SK-N-SH treated with all-trans-retinoic acid at 6 μM for 48 hours (cell line): ENCODE results near the gene KRTAP4-5.
"Not testable (repeated sequence)": the region's sequence is repeated elsewhere in the genome, so short reads cannot be mapped to it uniquely, and the experiment has no call there.

Source experiments
- OSR1 ChIP-seq: fragments of 250-450 bp; sonication (Bioruptor Pico); IDR thresholded peaks from 2 replicates; pipeline ENCODE4 v1.8.0; 2022; ENCODE audit warnings: moderate library complexity, mild to moderate bottlenecking, inconsistent platforms
- TF ChIP-seq, protein P1 (sequence below): fragments of 250-450 bp; sonication (Bioruptor Pico); IDR thresholded peaks from 2 replicates; pipeline ENCODE4 v1.5.1; 2020; ENCODE audit warnings: low read depth, mild to moderate bottlenecking, moderate library complexity

DNA sequence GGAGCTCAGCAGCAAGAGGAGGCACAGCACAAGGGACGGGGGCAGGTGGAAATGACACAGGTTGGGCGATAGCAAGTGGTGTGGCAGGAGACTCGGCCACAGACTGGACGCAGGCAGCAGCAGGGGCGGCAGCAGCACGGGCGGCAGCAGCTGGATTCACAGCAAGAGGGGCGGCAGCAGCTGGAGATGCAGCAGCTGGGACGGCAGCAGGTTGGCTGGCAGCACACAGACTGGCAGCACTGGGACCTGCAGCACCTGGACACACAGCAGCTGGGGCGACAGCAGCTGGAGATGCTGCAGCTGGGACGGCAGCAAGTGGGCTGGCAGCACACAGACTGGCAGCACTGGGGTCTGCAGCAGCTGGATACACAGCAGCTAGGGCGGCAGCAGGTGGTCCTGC lies 9.8 kb downstream of the KRTAP4-5 start:
- TF ChIP-seq, protein P1, sequence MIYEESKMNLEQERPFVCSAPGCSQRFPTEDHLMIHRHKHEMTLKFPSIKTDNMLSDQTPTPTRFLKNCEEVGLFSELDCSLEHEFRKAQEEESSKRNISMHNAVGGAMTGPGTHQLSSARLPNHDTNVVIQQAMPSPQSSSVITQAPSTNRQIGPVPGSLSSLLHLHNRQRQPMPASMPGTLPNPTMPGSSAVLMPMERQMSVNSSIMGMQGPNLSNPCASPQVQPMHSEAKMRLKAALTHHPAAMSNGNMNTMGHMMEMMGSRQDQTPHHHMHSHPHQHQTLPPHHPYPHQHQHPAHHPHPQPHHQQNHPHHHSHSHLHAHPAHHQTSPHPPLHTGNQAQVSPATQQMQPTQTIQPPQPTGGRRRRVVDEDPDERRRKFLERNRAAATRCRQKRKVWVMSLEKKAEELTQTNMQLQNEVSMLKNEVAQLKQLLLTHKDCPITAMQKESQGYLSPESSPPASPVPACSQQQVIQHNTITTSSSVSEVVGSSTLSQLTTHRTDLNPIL (CRISPR knock-in tag) = not testable (repeated sequence)
- not testable (repeated sequence) for TF ChIP-seq OSR1 (CRISPR knock-in tag)
